ENCODE data around the gene STEAP1B.

GRCh38 chr7:22427104-22427503, 72.9 kb downstream of the STEAP1B start:
- TF ChIP-seq CTCF (IDR thresholded peaks at IDR 0.05; ENCODE audit: poor library complexity) = no peak
- no peak for TF ChIP-seq EZH2 (IDR thresholded peaks at IDR 0.05; ENCODE audit: borderline replicate concordance)

Measured in hepatocyte (in vitro differentiated cells).